ENCODE results near the gene RND2.
"Not testable (repeated sequence)": the region's sequence is repeated elsewhere in the genome, so short reads cannot be mapped to it uniquely, and the experiment has no call there.

The RND2 gene, protein sequence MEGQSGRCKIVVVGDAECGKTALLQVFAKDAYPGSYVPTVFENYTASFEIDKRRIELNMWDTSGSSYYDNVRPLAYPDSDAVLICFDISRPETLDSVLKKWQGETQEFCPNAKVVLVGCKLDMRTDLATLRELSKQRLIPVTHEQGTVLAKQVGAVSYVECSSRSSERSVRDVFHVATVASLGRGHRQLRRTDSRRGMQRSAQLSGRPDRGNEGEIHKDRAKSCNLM

DNA sequence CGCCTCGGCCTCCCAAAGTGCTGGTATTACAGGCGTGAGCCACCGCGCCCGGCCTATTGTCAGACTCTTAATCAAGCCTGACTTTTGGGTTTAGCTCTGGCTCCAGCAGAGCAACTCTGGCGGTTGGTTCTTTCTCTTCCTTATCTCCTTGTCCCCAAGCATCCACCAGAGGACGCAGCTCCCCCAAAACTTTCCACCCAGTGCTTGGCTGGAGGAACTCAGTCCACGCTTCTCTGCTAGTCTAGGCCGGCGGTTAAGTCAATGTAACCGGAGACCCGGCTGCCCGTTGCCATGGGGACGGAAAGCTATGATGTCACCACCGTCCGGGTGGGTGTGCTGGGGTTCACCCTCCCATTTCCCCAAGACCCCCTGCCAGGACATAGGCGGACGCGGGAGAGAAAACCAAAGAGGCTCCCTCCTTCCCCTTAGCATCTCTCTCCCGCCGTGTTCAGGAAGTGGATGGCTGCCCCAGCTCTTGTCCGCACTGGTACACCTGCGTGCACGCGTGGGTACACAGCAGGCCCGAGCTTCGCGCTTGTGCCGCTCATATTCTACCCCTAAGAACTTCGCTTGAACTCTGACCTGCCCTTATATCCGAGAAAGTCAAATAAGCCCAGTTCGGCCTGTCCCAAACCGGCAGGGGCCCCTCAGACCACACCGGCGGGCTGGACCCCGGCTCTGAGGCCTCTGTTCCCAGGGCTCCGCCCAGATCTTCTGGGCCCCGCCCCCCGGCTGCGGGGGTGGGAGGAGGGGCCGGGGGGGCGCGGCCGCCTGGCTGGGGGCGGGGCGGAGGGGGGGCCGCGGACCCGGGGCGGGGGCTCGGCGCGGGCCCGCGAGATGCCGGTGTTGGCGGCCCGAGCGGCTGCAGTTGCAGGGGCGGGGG is at the start of gene RND2:
Gene RND2 (plus strand): TSS at position 825 of the 883 bp plus-strand sequence. CDS start 117 bp downstream, outside the sequence.
- DNase-seq (ENCODE audit: low read depth), result peak; percentile 97

GRCh38 chr17:42975265-42975664 is 49.8 kb upstream of the RND2 start:
- no peak for DNase-seq (ENCODE audit: low read depth)

DNA sequence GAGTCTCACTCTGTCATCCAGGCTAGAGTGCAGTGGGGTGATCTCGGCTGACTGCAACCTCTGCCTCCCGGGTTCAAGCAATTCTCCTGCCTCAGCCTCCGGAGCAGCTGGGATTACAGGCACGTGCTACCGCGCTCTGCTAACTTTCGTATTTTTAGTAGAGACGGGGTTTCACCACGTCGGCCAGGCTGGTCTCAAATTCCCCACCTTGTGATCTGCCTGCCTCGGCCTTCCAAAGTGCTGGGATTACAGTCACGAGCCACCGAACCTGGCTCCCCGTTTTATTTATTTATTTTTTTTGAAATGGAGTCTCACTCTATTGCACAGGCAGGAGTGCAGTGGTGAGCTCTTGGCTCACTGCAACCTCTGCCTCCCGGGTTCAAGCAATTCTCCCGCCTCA is 49.3 kb upstream of the RND2 start:
- DNase-seq (ENCODE audit: low read depth), result not testable (repeated sequence)

GRCh38 chr17:42979511-42980273 is 45.3 kb upstream of the RND2 start, which contains the start of gene PTGES3L:
PTGES3L (minus strand) TSS chr17:42980080; CDS start chr17:42980053, 27 bp downstream.
- peak; percentile 23 for DNase-seq (ENCODE audit: low read depth)

DNA sequence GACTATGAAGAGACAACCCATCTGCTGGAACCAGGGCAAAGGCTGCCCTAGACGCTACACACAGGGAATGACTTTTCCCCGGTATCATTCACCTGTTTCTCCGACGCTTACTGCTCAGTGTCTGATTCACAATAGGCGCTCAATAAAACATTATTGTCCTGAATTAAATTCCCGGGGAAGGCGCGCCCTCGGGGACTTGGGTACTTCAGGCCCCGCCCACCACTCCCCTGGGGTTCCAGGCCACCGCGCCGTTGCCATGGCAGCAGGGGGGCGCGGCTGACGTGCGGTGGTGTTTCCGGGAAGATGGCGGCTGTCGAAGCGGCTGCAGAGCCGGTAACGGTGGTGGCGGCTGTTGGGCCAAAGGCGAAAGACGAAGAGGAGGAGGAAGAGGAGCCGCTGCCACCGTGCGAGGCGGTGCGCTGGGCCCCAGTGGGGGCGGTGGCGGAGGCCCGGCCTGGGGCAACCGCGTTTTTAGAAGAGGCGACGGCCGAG is 44.7 kb upstream of the RND2 start, which contains the start of gene RUNDC1:
Gene RUNDC1 (plus strand): TSS at position 292 of the 492 bp plus-strand sequence. CDS start 12 bp downstream, at position 304.
- peak; percentile 85 for DNase-seq (ENCODE audit: low read depth)

- peak; percentile 70 for DNase-seq (ENCODE audit: low read depth)
Measured at GRCh38 chr17:42980766-42981397, 44.1 kb upstream of the RND2 start.

DNA sequence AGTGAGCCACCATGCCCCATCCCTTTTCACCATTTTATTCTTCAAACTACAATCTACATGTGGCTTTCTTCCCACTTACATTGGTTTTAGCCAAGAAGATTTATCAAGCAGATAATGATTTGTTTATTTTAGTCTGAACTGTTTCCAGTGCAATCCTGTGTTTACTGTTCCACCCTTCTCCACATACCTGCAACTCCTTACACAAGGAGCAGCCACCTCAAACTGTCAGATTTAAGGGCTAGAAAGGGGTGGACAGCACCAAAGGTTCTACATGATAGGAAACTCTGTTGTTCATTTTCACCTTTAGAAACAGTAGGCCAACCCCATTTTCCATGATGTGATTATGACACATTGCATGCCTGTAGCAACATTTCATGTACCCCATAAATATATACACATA is 42.8 kb upstream of the RND2 start:
- DNase-seq (ENCODE audit: low read depth), result no peak

GRCh38 chr17:42985225-42985624 is 39.8 kb upstream of the RND2 start:
- DNase-seq (ENCODE audit: low read depth), result no peak

DNA sequence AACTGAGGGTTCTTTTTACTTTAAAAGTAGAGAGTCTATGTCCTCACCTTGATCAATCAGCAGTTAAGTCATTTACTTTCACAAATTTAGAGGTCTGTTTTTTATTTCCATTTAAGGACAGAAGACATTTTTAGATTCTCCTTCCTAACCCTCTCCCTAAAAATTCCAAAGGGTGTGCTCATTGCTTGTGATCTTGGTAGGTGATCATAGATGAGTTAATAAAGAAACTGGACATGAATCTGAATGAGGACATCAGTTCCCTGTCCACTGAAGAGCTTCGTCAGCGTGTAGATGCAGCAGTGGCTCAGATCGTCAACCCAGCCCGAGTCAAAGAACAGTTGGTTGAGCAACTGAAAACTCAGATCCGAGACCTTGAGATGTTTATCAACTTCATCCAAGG is 35.9 kb upstream of the RND2 start:
- DNase-seq (ENCODE audit: low read depth), result no peak

DNA sequence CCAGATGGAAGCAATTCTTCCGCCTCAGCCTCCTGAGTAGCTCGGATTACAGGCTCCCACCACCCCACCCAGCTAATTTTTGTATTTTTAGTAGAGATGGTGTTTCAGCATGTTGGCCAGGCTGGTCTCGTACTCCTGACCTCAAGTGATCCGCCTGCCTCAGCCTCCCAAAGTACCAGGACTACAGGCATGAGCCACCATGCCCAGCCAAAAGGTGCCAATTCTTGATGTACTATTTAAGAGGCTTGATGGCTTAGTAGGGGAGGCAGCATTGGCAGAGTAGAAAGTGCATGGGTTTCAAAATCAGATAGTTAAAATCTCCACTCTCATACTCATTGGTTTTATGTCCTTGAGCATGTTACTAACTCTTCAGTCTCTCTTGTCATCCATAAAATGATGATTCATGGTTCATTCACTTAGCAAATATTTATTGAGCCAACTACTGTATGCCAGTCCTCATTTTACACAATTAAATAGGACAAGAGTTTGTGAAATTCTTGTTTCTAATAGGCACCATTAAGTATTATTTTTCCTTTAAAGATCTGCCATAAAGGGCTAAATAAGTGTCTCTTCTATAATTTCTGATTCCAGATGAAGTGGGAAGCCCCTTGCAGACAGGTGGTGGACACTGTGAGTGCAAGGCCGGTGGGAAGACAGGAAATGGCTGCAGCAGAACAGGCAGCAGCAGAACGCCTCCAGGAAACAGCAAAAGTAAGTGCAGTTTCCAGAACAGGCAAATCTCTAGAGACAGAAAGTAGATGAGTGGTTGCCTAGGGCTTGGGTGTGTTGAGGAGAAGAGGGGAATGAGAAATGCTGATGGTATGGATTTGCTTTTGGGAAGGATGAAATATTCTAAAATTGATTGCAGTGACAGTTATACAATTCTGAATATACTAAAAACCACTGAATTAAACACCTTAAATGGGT is 35.0 kb upstream of the RND2 start:
- peak; percentile 66 for DNase-seq (ENCODE audit: low read depth)

GRCh38 chr17:42991471-42991870 is 33.6 kb upstream of the RND2 start:
- DNase-seq (ENCODE audit: low read depth), result no peak

DNA sequence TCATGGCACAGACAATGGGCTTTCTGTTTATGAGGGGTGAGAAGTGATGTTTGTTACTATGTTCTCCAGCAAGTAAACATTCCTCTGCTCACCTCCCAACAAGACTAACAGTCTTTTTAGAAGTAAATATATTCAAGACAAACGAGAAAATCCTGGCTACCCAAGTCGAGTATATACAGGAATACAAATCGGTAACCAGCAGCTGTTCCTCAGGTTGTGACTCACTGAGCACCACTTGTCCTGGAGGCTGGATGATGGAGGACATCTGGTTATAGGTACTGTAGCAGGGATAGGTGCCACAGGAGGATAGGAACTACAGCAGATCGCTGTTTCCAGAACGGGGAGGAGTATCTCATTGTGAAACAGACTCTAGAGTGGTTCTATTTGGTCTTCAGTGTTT is 32.2 kb upstream of the RND2 start:
- DNase-seq (ENCODE audit: low read depth), result no peak

GRCh38 chr17:42993913-42994312 is 31.1 kb upstream of the RND2 start:
- DNase-seq (ENCODE audit: low read depth), result not testable (repeated sequence)

DNA sequence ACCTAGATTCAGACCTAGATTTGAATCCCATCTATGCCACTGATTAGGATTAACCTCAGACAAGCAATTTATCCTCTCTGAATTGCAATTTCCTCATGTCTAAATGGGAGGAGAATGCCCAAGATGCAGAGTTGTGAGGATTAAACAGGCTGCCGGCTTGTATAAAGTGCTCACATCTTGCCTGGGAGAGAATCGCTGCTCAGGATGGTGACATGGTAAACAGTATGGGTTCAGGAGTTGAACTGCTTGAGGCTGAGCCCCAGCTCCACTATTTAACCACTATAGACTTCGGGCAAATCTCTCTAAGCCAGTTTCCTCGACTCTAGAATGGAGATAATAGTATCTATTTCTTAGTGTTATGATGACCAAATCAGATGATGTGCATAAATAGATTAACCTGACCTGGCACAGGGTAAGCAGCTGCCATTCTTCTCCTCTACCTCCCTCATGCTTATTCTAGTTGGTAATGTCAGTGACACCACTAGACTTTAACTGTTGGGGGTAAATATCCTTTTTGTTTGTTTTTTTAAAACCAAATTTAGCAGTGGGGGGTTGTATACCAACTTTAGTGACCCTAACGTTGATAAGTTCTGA is 27.5 kb upstream of the RND2 start:
- no peak for DNase-seq (ENCODE audit: low read depth)

- peak; percentile 100 for DNase-seq (ENCODE audit: low read depth)
Measured at GRCh38 chr17:42997984-42998938, 26.8 kb upstream of the RND2 start, which contains the start of gene RPL27. RPL27 (plus strand) TSS chr17:42998419; CDS start chr17:42998751, 332 bp downstream.

DNA sequence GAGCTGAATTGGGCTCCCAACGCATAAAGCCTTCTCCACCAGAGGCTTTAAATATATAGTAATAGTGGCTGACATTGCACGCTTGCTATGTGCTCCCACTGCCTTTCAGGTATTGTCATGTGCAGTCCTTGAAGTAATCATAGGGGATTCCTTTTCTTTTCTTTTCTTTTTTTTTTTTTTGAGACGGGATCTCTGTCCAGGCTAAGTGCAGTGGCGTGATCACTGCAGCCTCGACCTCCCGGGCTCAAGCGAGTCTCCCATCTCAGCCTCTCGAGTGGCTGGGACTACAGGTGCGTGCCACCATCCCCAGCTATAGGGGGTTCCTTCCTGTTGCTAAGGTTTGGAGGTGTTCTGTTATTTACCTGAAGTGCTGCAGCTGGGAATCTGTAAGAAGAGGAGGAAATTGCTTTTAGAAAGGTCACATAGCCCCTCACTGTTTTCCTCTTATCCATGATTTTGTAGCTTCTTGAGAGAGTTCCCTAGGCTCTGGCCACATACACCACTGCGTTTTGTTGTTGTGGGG is 26.0 kb upstream of the RND2 start:
- DNase-seq (ENCODE audit: low read depth), result no peak

DNA sequence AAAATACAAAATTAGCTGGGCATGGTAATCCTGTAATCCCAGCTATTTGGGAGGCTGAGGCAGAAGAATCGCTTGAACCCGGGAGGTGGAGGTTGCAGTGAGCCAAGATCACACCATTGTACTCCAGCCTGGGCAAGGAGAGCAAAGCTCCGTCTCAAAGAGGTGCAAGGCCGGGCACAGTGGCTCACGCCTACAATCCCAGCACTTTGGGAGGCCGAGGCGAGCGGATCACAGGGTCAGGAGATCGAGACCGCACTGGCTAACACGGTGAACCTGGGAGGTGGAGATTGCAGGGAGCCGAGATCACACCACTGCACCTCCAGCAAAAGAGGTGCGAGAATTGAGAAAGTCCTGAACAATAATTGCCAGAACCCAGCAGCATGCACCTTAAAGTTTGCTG is 24.1 kb upstream of the RND2 start:
- not testable (repeated sequence) for DNase-seq (ENCODE audit: low read depth)

GRCh38 chr17:43003542-43004172 is 21.4 kb upstream of the RND2 start:
- no peak for DNase-seq (ENCODE audit: low read depth)

All from iris pigment epithelial cell (primary cell).